GM21529 (cell line): ENCODE data around the gene NIF3L1.
"Not testable (repeated sequence)": the region's sequence is repeated elsewhere in the genome, so short reads cannot be mapped to it uniquely, and the experiment has no call there.

Source experiments
- ATAC-seq: cut with Tn5 transposase; IDR thresholded peaks from one replicate; pipeline ENCODE4 v1.9.1; 2021; ENCODE audit not compliant: unreplicated experiment

NIF3L1 gene

GRCh38 chr2:200871151-200871550 is 18.0 kb upstream of the NIF3L1 start:
- ATAC-seq: no peak

DNA sequence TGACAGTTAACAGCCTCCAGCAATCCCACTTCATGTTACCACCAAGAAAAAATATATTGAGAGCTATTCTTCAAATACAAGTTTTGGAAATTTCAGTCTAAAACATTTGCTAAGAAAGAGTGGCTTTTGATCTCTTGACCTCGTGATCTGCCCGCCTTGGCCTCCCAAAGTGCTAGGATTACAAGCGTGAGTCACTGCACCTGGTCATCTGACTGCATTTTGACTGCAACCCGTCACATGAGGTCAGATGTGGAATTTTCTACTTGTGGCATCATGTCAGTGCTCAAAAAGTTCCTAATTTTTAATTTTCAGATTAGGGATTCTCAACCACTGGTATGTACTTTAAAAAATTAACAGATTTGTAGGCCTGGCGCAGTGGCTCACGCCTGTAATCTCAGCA is 15.6 kb upstream of the NIF3L1 start:
- no peak for ATAC-seq

GRCh38 chr2:200877443-200877842 is 11.7 kb upstream of the NIF3L1 start:
- ATAC-seq: no peak

DNA sequence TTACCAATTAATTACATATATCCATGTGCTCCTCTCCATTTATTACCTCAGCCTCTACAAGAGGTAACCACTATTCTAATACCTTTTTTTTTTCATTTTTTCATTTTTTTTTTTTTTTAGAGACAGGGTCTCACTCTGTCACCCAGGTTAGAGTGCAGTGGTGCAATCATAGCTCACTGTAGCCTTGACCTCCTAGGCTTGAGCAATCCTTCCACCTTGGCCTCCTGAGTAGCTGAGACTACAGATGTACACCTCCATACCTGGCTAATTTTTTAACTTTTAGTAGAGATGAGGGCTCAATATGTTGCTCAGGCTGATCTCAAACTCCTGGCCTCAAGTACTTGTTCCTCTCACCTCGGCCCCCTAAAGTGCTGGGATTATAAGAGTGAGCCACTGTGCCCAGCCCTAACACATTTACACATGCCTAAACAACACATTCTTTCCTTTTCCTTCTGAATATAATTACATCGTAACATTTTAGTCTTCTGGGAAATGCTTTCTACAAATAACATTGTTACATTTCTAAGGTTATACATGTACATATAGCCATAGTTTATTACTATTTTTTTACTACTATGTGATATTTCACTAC is 10.8 kb upstream of the NIF3L1 start:
- ATAC-seq: no peak

- not testable (repeated sequence) for ATAC-seq
These were observed 7.4 kb upstream of the NIF3L1 start for GRCh38 chr2:200881715-200882249.

DNA sequence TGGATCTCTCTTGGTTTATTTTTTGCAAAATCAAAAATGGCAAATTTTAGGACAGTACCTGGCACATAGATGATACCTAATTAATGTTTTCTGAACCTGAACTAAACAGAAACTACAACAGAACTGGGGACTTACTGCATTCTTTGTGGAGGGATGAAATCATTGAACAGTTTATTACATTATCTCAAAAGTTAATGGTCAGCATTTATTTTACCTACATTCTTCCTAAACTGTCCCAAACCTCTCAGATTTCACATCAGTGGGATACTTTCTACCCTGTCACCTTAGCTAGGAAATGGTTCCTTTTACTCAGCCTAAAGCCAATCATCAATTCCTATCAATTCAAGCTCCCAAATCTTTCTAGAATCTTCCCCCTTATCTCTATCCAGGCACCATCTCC is 10.3 kb downstream of the NIF3L1 start:
- no peak for ATAC-seq

DNA sequence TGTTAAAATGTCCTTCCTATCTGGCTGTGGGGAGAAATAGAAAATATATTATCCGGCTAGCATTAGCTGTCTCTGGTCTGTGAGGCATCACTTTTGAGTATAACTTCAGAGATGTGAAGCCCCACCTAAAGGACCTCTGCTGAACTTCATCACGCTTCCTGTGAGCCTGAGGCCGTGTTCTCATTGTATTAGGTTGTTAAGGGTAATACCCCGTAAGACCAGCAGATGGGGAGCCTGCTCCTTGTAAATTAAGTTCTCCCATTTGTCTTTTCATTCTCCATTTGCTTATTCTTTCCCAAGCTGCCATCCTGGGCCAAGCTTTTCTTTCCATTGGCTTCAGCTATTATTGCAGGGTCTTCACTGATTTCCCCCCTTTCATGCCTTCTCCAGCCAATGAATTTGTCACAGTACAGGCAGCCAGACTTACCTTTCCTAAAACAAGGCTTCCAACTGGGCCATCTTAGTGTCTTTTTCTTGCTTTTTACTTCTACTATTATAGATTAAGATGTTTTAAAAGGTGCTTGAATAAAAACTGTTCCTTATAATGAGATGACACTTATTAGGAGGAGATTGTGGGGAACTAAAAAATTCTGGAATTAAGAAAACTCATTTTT is 12.4 kb downstream of the NIF3L1 start:
- peak; percentile 98 for ATAC-seq

GRCh38 chr2:200905618-200906296 is 16.6 kb downstream of the NIF3L1 start:
- peak; percentile 60 for ATAC-seq

- ATAC-seq: no peak
These were observed 20.8 kb downstream of the NIF3L1 start for GRCh38 chr2:200909958-200910357.

DNA sequence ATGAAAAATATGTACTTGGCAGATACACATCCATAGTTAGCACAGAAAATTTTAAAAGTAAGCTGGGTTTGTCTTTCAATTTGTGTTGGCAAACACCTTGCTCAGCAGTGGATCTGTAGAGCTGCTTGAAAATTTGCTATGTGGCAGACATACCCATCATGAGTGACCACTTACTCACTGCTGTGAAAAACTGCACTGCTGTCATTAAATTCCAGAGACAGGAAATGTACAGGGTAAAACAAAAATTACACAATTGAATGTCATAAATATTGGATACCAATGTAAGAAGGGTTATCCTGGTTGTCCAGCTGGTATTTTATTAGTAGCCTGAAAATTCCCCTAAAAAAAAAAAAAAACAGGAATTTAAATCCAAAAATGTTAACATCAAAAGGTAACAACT is 24.5 kb downstream of the NIF3L1 start:
- no peak for ATAC-seq

DNA sequence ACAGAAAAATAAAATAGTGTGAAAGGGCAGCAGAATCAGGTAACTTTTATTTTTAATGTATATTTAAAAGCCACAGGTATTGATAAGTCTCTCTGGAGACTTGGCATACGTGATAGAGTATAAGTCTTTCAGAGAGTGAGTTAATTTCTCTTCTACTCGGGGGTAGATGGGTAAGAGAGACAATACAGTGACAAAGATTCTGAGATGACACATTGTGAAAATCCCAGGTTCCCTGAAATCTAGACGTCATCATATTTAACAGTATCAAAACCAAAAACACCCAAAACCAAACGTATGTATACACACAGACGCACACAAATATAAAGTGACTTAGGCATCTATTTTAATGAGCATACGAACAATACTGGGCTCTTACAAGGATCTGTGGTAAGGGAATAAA is 33.3 kb downstream of the NIF3L1 start:
- ATAC-seq: no peak

DNA sequence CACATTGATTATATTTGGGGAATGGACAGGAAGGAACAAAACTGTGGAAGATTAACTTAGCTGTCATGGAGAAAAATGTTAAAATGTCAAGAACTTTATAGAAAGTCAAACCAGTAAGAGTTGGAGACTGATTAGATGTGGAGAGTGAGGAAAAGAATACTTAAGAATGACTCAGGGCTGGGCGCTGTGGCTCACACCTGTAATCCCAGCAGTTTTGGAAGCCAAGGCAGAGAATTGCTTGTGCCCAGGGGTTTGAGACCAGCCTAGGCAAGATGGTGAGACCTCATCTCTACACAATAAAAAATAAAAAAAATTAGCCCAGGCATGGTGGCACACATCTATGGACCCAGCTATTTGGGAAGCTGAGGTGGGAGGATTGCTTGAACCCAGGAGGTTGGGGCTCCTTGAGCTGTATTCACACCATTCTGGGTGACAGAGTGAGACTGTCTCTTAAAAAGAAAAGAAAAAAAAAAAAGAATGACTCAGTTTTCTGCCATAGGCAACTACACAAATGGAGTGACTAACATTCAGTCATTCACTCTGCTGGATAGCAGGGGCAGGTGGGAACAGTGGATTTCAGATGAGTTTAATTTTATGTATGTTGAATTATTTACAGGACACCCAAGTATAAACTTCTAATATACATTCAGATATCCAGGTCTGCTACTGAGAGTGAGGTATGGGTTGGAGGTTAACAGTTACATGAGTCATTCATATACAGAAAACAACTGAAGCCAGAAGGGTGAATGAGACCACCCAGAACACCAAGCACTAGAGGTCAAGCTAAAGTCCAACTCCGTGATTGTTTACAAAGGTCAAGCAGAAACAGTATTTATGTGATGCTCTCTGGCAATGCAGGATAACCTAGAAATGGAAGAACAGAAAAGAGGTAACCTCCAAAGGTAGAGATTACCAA is 40.4 kb downstream of the NIF3L1 start:
- no peak for ATAC-seq

DNA sequence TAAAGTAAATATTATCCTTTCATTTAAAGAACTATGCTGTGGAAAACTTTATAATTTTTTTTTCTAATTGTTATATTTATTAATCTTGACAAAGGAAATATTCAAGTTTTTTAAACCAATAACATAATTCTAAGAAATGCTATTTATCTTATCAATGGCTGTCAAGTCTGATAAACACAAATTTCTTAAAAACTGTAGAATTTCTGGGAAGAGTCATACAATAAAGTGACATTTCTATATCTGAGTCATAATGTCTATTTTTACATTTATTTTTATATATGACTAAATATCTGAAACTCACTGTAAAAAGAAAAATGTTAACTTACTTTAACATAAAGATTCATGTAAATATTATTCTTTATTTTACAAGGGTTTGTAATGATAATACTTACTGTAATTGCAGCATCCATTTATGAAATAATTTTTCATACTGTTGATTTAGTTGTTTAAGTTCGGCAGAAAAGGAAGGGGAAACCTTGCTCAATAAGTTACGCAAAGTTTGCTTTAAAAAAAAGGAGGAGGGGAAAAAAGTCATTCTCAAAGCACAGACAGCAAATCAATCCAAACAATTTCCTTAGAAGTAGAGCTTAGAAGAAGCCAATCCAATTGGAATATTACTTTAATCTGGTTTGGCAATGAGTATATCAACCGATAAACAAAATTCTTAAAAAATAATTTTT is 41.9 kb downstream of the NIF3L1 start:
- no peak for ATAC-seq

GRCh38 chr2:200939832-200940231 is 50.7 kb downstream of the NIF3L1 start:
- no peak for ATAC-seq

GRCh38 chr2:200943527-200944105 is 54.4 kb downstream of the NIF3L1 start:
- ATAC-seq: no peak

- no peak for ATAC-seq
These were observed 55.6 kb downstream of the NIF3L1 start for GRCh38 chr2:200944467-200945394.

DNA sequence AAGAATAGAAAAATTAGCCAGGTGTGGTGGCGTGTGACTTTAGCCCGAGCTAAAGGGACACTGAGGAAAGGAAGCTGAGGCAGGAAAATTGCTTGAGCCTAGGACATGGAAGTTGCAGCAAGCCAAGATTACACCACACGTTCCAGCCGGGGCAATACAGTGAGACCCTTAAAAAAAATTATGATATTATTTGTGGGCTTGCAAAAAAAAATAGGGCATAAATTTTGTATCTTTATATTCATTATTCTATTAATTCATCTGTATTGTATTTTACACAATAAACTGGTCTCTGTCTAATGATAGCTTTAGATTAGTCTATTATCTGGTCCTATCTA is 56.2 kb downstream of the NIF3L1 start:
- ATAC-seq: no peak

- ATAC-seq: no peak
These were observed 61.2 kb downstream of the NIF3L1 start for GRCh38 chr2:200950378-200950777.
